ENCODE data around the gene RERE.

Gene RERE

DNA sequence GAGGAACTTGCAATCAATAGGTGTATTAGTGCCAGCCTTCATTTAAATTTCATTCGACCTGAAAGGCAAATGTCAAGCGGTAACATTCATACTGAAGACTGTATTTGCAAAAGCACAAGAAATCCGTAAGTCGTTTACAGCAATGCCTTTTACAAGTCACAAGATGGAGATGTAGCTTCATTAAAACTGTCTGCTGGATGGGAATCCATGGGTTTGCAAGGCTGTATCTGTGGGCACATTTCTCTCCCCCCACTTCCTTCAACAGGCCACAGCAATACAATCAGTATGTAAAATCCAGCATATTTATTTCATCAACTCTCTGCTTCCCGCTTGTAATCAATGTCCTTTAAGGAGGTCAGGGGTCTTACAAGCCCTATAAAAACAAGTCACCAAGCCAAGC, 352.4 kb downstream of the RERE start:
- CTCF ChIA-PET = interaction anchor here (0.6 to 1.5 kb wide), 2 partner anchors 10 to 384 kb away, joined by 3 to 5 read pairs; no protein-coding TSS in a partner anchor
- Histone ChIP-seq H3K4me1 (ENCODE audit: control insufficient read depth, insufficient read depth, low read length) (peaks cover 26% of the 10 kb centered on the region), H3K27ac (ENCODE audit: extremely low read depth, low read depth, low read length) (no peak overlapping the region)

More for the DNA sequence above, 352.4 kb downstream of the RERE start:
- H3K9me3 ChIP-seq (ENCODE audit: control insufficient read depth, insufficient read depth, low read depth, low read length) = no peaks in the 10 kb centered on the region
- POLR2A ChIA-PET = no interaction called here
- TF ChIP-seq, protein P1, sequence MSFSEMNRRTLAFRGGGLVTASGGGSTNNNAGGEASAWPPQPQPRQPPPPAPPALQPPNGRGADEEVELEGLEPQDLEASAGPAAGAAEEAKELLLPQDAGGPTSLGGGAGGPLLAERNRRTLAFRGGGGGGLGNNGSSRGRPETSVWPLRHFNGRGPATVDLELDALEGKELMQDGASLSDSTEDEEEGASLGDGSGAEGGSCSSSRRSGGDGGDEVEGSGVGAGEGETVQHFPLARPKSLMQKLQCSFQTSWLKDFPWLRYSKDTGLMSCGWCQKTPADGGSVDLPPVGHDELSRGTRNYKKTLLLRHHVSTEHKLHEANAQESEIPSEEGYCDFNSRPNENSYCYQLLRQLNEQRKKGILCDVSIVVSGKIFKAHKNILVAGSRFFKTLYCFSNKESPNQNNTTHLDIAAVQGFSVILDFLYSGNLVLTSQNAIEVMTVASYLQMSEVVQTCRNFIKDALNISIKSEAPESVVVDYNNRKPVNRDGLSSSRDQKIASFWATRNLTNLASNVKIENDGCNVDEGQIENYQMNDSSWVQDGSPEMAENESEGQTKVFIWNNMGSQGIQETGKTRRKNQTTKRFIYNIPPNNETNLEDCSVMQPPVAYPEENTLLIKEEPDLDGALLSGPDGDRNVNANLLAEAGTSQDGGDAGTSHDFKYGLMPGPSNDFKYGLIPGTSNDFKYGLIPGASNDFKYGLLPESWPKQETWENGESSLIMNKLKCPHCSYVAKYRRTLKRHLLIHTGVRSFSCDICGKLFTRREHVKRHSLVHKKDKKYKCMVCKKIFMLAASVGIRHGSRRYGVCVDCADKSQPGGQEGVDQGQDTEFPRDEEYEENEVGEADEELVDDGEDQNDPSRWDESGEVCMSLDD (tag by site-specific recombination; IDR thresholded peaks at IDR 0.05) = no peak
- TF ChIP-seq, protein P2, sequence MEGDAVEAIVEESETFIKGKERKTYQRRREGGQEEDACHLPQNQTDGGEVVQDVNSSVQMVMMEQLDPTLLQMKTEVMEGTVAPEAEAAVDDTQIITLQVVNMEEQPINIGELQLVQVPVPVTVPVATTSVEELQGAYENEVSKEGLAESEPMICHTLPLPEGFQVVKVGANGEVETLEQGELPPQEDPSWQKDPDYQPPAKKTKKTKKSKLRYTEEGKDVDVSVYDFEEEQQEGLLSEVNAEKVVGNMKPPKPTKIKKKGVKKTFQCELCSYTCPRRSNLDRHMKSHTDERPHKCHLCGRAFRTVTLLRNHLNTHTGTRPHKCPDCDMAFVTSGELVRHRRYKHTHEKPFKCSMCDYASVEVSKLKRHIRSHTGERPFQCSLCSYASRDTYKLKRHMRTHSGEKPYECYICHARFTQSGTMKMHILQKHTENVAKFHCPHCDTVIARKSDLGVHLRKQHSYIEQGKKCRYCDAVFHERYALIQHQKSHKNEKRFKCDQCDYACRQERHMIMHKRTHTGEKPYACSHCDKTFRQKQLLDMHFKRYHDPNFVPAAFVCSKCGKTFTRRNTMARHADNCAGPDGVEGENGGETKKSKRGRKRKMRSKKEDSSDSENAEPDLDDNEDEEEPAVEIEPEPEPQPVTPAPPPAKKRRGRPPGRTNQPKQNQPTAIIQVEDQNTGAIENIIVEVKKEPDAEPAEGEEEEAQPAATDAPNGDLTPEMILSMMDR (tag by site-specific recombination; IDR thresholded peaks at IDR 0.05) = peak; percentile 55; the same call in 1 of the 2 replicates
- TF ChIP-seq, protein P3, sequence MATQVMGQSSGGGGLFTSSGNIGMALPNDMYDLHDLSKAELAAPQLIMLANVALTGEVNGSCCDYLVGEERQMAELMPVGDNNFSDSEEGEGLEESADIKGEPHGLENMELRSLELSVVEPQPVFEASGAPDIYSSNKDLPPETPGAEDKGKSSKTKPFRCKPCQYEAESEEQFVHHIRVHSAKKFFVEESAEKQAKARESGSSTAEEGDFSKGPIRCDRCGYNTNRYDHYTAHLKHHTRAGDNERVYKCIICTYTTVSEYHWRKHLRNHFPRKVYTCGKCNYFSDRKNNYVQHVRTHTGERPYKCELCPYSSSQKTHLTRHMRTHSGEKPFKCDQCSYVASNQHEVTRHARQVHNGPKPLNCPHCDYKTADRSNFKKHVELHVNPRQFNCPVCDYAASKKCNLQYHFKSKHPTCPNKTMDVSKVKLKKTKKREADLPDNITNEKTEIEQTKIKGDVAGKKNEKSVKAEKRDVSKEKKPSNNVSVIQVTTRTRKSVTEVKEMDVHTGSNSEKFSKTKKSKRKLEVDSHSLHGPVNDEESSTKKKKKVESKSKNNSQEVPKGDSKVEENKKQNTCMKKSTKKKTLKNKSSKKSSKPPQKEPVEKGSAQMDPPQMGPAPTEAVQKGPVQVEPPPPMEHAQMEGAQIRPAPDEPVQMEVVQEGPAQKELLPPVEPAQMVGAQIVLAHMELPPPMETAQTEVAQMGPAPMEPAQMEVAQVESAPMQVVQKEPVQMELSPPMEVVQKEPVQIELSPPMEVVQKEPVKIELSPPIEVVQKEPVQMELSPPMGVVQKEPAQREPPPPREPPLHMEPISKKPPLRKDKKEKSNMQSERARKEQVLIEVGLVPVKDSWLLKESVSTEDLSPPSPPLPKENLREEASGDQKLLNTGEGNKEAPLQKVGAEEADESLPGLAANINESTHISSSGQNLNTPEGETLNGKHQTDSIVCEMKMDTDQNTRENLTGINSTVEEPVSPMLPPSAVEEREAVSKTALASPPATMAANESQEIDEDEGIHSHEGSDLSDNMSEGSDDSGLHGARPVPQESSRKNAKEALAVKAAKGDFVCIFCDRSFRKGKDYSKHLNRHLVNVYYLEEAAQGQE (tag by site-specific recombination; IDR thresholded peaks at IDR 0.05) = no peak
- TF ChIP-seq KLF1 (tag by site-specific recombination; IDR thresholded peaks at IDR 0.05) (no peak), SCRT1 (tag by site-specific recombination; IDR thresholded peaks at IDR 0.05; ENCODE audit: borderline replicate concordance) (no peak), ZNF571 (tag by site-specific recombination; IDR thresholded peaks at IDR 0.05) (no peak), ZNF544 (tag by site-specific recombination; IDR thresholded peaks at IDR 0.05) (no peak), YY2 (tag by site-specific recombination; IDR thresholded peaks at IDR 0.05) (no peak), ZNF654 (tag by site-specific recombination; IDR thresholded peaks at IDR 0.05; ENCODE audit: low read depth) (peak; percentile 46), ZNF416 (tag by site-specific recombination; IDR thresholded peaks at IDR 0.05) (no peak), ZNF555 (tag by site-specific recombination; conservative IDR thresholded peaks at IDR 0.05) (no peak), ZNF776 (tag by site-specific recombination; IDR thresholded peaks at IDR 0.05; ENCODE audit: borderline replicate concordance) (no peak), ZNF514 (tag by site-specific recombination; IDR thresholded peaks at IDR 0.05) (no peak)
- TF ChIP-seq, protein P4, sequence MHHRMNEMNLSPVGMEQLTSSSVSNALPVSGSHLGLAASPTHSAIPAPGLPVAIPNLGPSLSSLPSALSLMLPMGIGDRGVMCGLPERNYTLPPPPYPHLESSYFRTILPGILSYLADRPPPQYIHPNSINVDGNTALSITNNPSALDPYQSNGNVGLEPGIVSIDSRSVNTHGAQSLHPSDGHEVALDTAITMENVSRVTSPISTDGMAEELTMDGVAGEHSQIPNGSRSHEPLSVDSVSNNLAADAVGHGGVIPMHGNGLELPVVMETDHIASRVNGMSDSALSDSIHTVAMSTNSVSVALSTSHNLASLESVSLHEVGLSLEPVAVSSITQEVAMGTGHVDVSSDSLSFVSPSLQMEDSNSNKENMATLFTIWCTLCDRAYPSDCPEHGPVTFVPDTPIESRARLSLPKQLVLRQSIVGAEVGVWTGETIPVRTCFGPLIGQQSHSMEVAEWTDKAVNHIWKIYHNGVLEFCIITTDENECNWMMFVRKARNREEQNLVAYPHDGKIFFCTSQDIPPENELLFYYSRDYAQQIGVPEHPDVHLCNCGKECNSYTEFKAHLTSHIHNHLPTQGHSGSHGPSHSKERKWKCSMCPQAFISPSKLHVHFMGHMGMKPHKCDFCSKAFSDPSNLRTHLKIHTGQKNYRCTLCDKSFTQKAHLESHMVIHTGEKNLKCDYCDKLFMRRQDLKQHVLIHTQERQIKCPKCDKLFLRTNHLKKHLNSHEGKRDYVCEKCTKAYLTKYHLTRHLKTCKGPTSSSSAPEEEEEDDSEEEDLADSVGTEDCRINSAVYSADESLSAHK (tag by site-specific recombination; IDR thresholded peaks at IDR 0.05) = no peak
- TF ChIP-seq, protein P5, sequence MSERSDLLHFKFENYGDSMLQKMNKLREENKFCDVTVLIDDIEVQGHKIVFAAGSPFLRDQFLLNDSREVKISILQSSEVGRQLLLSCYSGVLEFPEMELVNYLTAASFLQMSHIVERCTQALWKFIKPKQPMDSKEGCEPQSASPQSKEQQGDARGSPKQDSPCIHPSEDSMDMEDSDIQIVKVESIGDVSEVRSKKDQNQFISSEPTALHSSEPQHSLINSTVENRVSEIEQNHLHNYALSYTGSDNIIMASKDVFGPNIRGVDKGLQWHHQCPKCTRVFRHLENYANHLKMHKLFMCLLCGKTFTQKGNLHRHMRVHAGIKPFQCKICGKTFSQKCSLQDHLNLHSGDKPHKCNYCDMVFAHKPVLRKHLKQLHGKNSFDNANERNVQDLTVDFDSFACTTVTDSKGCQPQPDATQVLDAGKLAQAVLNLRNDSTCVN (tag by site-specific recombination; optimal IDR thresholded peaks at IDR 0.05) = no peak
- TF ChIP-seq, protein P6, sequence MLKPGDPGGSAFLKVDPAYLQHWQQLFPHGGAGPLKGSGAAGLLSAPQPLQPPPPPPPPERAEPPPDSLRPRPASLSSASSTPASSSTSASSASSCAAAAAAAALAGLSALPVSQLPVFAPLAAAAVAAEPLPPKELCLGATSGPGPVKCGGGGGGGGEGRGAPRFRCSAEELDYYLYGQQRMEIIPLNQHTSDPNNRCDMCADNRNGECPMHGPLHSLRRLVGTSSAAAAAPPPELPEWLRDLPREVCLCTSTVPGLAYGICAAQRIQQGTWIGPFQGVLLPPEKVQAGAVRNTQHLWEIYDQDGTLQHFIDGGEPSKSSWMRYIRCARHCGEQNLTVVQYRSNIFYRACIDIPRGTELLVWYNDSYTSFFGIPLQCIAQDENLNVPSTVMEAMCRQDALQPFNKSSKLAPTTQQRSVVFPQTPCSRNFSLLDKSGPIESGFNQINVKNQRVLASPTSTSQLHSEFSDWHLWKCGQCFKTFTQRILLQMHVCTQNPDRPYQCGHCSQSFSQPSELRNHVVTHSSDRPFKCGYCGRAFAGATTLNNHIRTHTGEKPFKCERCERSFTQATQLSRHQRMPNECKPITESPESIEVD (tag by site-specific recombination; IDR thresholded peaks at IDR 0.05) = no peak
- TF ChIP-seq, protein P7, sequence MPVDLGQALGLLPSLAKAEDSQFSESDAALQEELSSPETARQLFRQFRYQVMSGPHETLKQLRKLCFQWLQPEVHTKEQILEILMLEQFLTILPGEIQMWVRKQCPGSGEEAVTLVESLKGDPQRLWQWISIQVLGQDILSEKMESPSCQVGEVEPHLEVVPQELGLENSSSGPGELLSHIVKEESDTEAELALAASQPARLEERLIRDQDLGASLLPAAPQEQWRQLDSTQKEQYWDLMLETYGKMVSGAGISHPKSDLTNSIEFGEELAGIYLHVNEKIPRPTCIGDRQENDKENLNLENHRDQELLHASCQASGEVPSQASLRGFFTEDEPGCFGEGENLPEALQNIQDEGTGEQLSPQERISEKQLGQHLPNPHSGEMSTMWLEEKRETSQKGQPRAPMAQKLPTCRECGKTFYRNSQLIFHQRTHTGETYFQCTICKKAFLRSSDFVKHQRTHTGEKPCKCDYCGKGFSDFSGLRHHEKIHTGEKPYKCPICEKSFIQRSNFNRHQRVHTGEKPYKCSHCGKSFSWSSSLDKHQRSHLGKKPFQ (tag by site-specific recombination; IDR thresholded peaks at IDR 0.05) = no peak
- H3K4me3 ChIP-seq (ENCODE audit: low read depth, low read length) = no peak overlapping the region
- H3K36me3 ChIP-seq (ENCODE audit: control insufficient read depth in 2 of 2, insufficient read depth in 1 of 2, low read length in 2 of 2) = peaks cover 0 to 6% of the 10 kb centered on the region in 2 experiments; a peak in 1 of 3 replicates

All from HEK293 (cell line).